RWPE1 (cell line): ENCODE results near the gene ATE1.
"Not testable (repeated sequence)": the region's sequence is repeated elsewhere in the genome, so short reads cannot be mapped to it uniquely, and the experiment has no call there.

Experiments
- CTCF ChIA-PET: fragments of 350-600 bp; sonication (Branson Sonifier 250); formaldehyde crosslinking; extraction: SDS; loops from one replicate; lab custom pipeline; 2021; lab: Yijun Ruan, JAX
- POLR2A ChIA-PET: fragments of 400-600 bp; formaldehyde crosslinking; extraction: SDS; loops from one replicate; lab custom pipeline; 2020; ENCODE audit warnings: antibody characterized with exemption; ENCODE audit not compliant: low non-redundant PET; lab: Yijun Ruan, JAX
- DNase-seq: peaks from one replicate; pipeline ENCODE4 v3.0.0; 2012; ENCODE audit warnings: low spot score
- H3K27ac ChIP-seq: fragments of 450-650 bp; 2 replicates; pipeline ENCODE4 v1.5.1; 2017
- TF ChIP-seq, protein P1 (sequence below): fragments of 450-650 bp; conservative IDR thresholded peaks from 2 replicates; pipeline ENCODE4 v1.5.1; 2017; ENCODE audit warnings: low read depth, mild to moderate bottlenecking

ATE1 gene

DNA sequence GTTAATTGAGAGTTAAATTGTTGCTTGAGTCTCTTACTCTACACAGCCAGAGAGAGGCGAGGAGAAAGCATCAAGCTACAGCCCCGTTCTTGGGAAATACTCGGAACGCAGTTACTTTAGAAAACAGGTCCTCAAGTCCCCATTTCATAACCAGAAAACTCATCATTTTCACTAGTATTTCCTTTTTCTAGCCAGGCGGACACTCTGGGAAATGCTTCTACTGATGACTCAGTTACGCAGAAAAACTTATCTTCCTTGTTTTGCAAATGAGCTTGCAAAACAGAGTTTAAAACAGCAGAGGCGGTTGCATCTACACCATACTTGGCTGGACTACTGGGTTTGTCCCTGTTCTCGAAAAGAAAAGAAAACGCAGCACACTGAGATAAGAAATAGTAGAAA is 218.2 kb downstream of the ATE1 start:
- no peak overlapping the region for H3K27ac ChIP-seq
- TF ChIP-seq, protein P1, sequence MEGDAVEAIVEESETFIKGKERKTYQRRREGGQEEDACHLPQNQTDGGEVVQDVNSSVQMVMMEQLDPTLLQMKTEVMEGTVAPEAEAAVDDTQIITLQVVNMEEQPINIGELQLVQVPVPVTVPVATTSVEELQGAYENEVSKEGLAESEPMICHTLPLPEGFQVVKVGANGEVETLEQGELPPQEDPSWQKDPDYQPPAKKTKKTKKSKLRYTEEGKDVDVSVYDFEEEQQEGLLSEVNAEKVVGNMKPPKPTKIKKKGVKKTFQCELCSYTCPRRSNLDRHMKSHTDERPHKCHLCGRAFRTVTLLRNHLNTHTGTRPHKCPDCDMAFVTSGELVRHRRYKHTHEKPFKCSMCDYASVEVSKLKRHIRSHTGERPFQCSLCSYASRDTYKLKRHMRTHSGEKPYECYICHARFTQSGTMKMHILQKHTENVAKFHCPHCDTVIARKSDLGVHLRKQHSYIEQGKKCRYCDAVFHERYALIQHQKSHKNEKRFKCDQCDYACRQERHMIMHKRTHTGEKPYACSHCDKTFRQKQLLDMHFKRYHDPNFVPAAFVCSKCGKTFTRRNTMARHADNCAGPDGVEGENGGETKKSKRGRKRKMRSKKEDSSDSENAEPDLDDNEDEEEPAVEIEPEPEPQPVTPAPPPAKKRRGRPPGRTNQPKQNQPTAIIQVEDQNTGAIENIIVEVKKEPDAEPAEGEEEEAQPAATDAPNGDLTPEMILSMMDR, result no peak
- ChIA-PET CTCF (interaction anchor here (0.6 kb wide), 1 partner anchor 809 kb away, joined by 3 read pairs; no protein-coding TSS in a partner anchor), POLR2A (no interaction called here)
- no peak for DNase-seq

DNA sequence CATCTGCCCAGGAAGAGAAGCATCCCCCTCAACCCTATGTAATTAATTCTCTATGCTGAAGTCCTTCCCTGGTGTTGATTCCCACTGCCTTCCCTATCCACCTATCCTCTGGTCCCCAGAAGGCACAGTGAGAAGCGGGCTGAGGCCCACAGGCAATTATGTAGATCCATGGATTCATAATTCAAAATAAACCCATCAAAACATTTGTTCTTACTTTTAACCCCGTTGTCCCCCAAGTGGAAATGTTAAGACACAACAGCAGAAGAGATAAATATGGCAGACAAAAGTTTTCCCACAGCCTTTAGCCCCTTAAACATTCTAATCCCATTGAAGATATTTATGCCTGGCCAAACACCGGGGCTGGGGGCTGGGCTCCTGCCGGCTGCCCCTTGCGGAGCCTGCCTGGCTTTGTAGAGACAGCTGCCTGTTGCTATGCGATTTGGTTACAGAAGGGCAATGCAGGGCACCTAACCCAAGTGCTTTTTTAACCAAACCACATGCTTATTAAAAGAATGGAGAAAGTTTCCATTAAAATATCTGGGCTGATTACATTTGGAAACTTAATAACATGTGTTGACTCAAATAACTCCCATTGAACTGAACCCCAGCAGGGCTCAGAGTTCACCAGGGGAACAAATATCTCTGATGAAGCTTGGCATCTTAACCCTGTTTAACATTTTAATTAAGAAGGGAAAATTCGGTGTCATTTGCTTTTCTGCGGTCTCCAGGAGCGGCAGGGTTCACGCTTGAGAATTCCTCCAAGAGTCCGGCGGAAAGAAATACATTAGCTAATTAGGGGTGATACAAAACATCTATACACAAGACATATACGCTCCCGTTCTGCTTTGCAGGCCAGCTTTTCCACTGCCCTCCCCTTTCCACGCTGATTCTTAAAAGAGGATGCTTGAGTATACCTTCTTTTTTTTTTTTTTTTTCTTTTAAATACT is 218.8 kb downstream of the ATE1 start:
- CTCF ChIA-PET, result interaction anchor here (0.6 kb wide), 1 partner anchor 808 kb away, joined by 3 read pairs; no protein-coding TSS in a partner anchor
- no peak overlapping the region for H3K27ac ChIP-seq

DNA sequence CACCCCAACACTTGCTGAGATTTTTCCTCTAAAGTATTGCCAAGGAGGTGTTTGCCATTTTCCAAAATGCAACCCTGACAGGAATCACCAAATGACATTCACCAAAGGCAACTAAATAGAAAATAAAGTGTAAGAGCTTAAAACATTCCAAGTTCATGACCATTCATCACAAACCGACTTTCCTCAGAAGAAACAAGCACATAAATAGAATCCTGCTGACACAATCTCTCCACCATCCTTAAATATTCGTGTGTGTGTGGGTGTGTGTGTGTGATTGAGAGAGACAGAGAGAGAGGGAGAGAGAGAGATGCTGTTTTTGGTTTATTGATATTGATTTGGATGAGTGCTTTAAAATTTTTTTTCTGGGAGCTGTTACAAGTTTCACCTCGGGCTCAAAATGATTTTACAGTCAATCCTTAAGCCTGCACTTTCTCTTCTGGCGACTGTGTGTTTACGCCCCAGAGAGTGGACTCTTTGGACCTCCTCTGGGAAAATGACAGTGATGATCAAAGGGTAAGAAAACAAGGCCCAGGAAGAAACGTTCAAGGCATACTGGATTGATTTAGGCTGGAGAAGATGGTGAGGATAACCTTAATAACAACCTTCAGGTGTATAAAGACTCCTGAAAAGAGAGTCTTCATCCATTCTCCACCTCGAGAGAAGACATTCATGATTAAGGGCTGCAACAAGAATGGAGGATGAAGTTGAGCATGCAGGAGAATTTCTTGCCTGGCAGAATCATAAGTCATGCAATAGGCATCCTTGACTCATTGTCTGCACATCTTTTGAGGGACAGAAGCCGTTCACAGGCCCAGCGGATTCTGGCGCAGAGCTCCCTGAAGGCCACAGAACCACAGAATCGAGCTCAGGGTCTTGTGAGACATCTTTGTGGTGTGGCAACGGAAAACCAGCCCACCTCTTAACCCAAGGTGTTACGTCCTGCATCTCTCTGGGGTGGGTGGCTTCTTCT is 225.2 kb downstream of the ATE1 start:
- ChIA-PET CTCF (no interaction called here), POLR2A (no interaction called here)
- DNase-seq, result peak; percentile 26
- TF ChIP-seq, protein P1, result no peak
- H3K27ac ChIP-seq, result no peak overlapping the region

More for the DNA sequence above, 218.8 kb downstream of the ATE1 start:
- POLR2A ChIA-PET, result no interaction called here
- TF ChIP-seq, protein P1, result no peak
- no peak for DNase-seq

DNA sequence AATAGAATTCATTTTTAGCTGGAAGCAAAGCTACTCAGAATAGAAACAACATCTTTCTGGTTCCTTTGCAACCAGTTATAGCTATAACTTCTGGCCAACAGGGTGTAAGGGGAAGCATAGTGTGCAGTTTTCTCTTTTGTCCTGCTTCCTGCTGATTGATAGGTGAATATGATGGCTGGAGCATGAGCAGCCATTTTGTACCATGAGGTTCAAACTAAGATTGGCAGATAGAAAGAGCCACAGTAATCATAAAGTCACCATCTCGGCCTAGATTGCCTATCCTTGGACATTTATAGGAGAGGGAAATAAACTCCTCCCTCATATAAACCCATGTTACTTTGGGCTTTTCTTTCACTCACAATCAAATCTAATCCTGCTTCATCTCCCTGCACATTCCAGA is 227.4 kb downstream of the ATE1 start:
- TF ChIP-seq, protein P1, result no peak
- ChIA-PET POLR2A (no interaction called here), CTCF (interaction anchor here (0.7 kb wide), 1 partner anchor 15 kb away, joined by 5 read pairs; no protein-coding TSS in a partner anchor)
- DNase-seq, result no peak
- H3K27ac ChIP-seq, result no peak overlapping the region

DNA sequence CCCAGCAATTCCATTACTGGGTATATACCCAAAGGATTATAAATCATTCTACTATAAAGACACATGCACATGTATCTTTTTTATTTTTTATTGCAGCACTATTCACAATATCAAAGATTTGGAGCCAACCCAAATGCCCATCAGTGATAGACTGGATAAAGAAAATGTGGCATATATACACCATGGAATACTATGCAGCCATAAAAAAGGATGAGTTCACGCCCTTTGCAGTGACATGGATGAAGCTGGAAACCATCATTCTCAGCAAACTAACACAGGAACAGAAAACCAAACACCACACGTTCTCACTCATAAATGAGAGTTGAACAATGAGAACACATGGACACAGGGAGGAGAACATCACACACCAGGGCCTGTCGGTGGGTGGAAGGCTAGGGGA is 228.1 kb downstream of the ATE1 start:
- POLR2A ChIA-PET, DNase-seq, CTCF ChIA-PET: not testable (repeated sequence)

DNA sequence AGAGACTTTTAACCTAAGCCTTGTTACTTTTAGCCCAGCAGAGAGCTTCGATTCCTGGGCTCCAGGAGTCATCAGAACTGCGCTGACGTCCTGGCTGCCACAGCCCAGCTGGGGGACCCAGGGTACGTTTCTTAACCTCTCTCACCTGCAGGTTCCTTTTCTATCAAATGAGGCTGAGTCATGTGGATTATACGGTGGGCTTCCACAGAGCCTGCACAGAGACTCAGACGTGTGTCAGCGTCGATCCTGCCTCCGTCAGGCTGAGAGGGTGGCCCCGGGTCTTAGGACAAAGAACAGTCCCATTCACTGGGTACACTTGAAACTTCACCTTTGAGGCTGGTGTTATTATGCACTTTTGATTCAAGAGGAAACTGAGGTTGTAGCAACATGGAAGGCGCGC is 228.9 kb downstream of the ATE1 start:
- CTCF ChIA-PET, result interaction anchor here (0.8 kb wide), 1 partner anchor 1514 kb away, joined by 3 read pairs; no protein-coding TSS in a partner anchor
- POLR2A ChIA-PET, result no interaction called here

More for the DNA sequence above, 228.1 kb downstream of the ATE1 start:
- not testable (repeated sequence) for H3K27ac ChIP-seq

More for the DNA sequence above, 228.9 kb downstream of the ATE1 start:
- no peak for DNase-seq
- TF ChIP-seq, protein P1, result no peak
- H3K27ac ChIP-seq, result no peak overlapping the region
